Measurements from ENCODE around the gene BNIP1. TPM values are rescaled to one million over a fixed set of nuclear protein-coding genes. Genes with fewer than 3 reads are reported as not detected.

BNIP1 gene
- total RNA-seq, 1 experiment from 2014 or later: 26.4 TPM

- DNase-seq (ENCODE audit: low spot score): no peak
Measured at GRCh38 chr5:173165177-173166016, 21.1 kb downstream of the BNIP1 start.

GRCh38 chr5:173172166-173172565 is 27.8 kb downstream of the BNIP1 start:
- DNase-seq (ENCODE audit: low spot score): no peak

GRCh38 chr5:173175523-173175922 is 31.2 kb downstream of the BNIP1 start:
- no peak for DNase-seq (ENCODE audit: low spot score)

GRCh38 chr5:173178369-173178910 is 34.1 kb downstream of the BNIP1 start:
- no peak for DNase-seq (ENCODE audit: low spot score)

- DNase-seq (ENCODE audit: low spot score): peak; percentile 82
Measured at GRCh38 chr5:173180331-173180730, 36.0 kb downstream of the BNIP1 start.

GRCh38 chr5:173187054-173187743 is 42.9 kb downstream of the BNIP1 start:
- no peak for DNase-seq (ENCODE audit: low spot score)

- no peak for DNase-seq (ENCODE audit: low spot score)
Measured at GRCh38 chr5:173188280-173188679, 43.9 kb downstream of the BNIP1 start.

GRCh38 chr5:173191015-173191414 is 46.7 kb downstream of the BNIP1 start:
- DNase-seq (ENCODE audit: low spot score): no peak

- no peak for DNase-seq (ENCODE audit: low spot score)
Measured at GRCh38 chr5:173191561-173191960, 47.2 kb downstream of the BNIP1 start.

GRCh38 chr5:173192561-173192960 is 48.2 kb downstream of the BNIP1 start:
- DNase-seq (ENCODE audit: low spot score): no peak

- no peak for DNase-seq (ENCODE audit: low spot score)
Measured at GRCh38 chr5:173196133-173196952, 52.0 kb downstream of the BNIP1 start.

- no peak for DNase-seq (ENCODE audit: low spot score)
Measured at GRCh38 chr5:173197375-173197891, 53.1 kb downstream of the BNIP1 start.

- no peak for DNase-seq (ENCODE audit: low spot score)
Measured at GRCh38 chr5:173198049-173198448, 53.7 kb downstream of the BNIP1 start.

GRCh38 chr5:173200356-173200755 is 56.0 kb downstream of the BNIP1 start:
- DNase-seq (ENCODE audit: low spot score): no peak

- peak; percentile 92 for DNase-seq (ENCODE audit: low spot score)
Measured at GRCh38 chr5:173201636-173202265, 57.4 kb downstream of the BNIP1 start.

- no peak for DNase-seq (ENCODE audit: low spot score)
Measured at GRCh38 chr5:173202266-173202875, 58.0 kb downstream of the BNIP1 start.

- DNase-seq (ENCODE audit: low spot score): peak; percentile 54
Measured at GRCh38 chr5:173204185-173204979, 60.1 kb downstream of the BNIP1 start.

GRCh38 chr5:173205916-173206315 is 61.6 kb downstream of the BNIP1 start:
- DNase-seq (ENCODE audit: low spot score): no peak

- DNase-seq (ENCODE audit: low spot score): no peak
Measured at GRCh38 chr5:173208296-173208695, 64.0 kb downstream of the BNIP1 start.

- DNase-seq (ENCODE audit: low spot score): no peak
Measured at GRCh38 chr5:173210877-173211276, 66.5 kb downstream of the BNIP1 start.

Measured in A172 (cell line).